M059J (cell line): ENCODE results near the gene MED10. TPM values are rescaled to one million over a fixed set of nuclear protein-coding genes. Genes with fewer than 3 reads are reported as not detected.
A peak's percentile ranks its signal among the peaks of the same experiment; 100 is the strongest.

ENCODE experiments used
- DNase-seq: peaks from one replicate; pipeline ENCODE4 v3.0.0-alpha.2; 2012; ENCODE audit warnings: low read depth
- total RNA-seq: library from RNA; depleted of rRNA; stranded (reverse); fragments of >200 nt; shearing (Covaris generic); gene quantifications from 2 replicates; pipeline ENCODE4 v1.2.3, GENCODE V29; 2014

Gene MED10
- total RNA-seq, 1 experiment from 2014 or later, result 12.8 TPM

GRCh38 chr5:6399980-6400910, 21.9 kb upstream of the MED10 start:
- DNase-seq, result peak; percentile 79

- no peak for DNase-seq
These were observed 20.4 kb upstream of the MED10 start for GRCh38 chr5:6398570-6399230.

GRCh38 chr5:6397536-6398269, 19.4 kb upstream of the MED10 start:
- no peak for DNase-seq

GRCh38 chr5:6396836-6397535, 18.6 kb upstream of the MED10 start:
- DNase-seq, result no peak

- no peak for DNase-seq
These were observed 17.7 kb upstream of the MED10 start for GRCh38 chr5:6396043-6396442.

GRCh38 chr5:6395621-6396020, 17.3 kb upstream of the MED10 start:
- no peak for DNase-seq

- no peak for DNase-seq
These were observed 16.7 kb upstream of the MED10 start for GRCh38 chr5:6395102-6395445.

- no peak for DNase-seq
These were observed 16.2 kb upstream of the MED10 start for GRCh38 chr5:6394429-6395101.

GRCh38 chr5:6393596-6394194, 15.3 kb upstream of the MED10 start:
- DNase-seq, result no peak

GRCh38 chr5:6392561-6392960, 14.2 kb upstream of the MED10 start:
- DNase-seq, result no peak

- DNase-seq, result no peak
These were observed 12.8 kb upstream of the MED10 start for GRCh38 chr5:6391151-6391550.

GRCh38 chr5:6389946-6390530, 11.7 kb upstream of the MED10 start:
- DNase-seq, result no peak

GRCh38 chr5:6389397-6389796, 11.1 kb upstream of the MED10 start:
- DNase-seq, result no peak

GRCh38 chr5:6387970-6388369, 9.6 kb upstream of the MED10 start:
- no peak for DNase-seq

- DNase-seq, result no peak
These were observed 7.9 kb upstream of the MED10 start for GRCh38 chr5:6386271-6386670.

GRCh38 chr5:6384856-6385255, 6.5 kb upstream of the MED10 start:
- DNase-seq, result no peak

- DNase-seq, result no peak
These were observed 5.0 kb upstream of the MED10 start for GRCh38 chr5:6383376-6383775.

- DNase-seq, result no peak
These were observed 899 bp upstream of the MED10 start for GRCh38 chr5:6379246-6379645.

- DNase-seq, result no peak
These were observed 388 bp upstream of the MED10 start for GRCh38 chr5:6378766-6379103.

- no peak for DNase-seq
These were observed 804 bp downstream of the MED10 start for GRCh38 chr5:6377582-6377904.

- no peak for DNase-seq
These were observed 1.3 kb downstream of the MED10 start for GRCh38 chr5:6376974-6377520.
